GM21381 (cell line): ENCODE results near the gene LRRC4C.

Experiments used
- ATAC-seq: cut with Tn5 transposase; IDR thresholded peaks from one replicate; pipeline ENCODE4 v1.9.1; 2021; ENCODE audit warnings: mild to moderate bottlenecking, moderate library complexity; ENCODE audit not compliant: unreplicated experiment

LRRC4C gene

DNA sequence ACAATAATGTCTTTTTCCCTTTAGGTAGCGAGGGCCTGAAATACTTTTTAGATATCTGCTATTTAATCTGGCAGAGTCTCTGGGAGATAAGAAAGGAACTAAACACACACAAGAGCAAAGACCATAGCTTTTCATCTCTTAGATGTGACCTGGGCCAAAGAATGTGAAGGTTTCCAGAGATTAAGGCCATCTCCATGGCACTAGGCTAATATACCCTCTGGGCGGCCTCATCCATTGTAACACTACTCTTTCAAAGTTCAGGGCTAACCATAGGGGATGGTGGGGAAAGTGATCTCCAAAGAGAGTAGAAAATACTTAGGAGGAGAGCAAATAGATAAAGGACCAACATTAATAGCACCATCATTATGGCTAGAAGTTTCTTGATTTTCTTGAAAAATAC is 326.4 kb downstream of the LRRC4C start:
- ATAC-seq, result no peak

DNA sequence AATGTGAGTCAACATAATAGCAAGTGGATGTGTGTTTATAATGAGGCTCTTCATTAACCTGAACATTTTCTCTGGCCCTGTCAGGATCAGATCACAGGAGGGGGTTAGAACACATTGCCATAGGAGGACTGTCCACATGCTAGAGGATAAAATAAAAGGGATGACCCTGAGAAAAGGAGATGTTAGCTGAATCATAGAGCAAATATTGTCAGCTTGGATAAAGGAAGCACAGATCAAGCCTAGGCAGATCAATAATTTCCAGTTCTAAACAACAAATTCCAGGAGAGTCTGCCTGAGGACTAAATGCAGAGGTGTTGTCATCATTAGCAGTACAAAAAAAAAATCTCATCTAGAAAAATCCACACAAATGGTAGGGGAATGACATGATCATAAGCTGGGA is 337.9 kb downstream of the LRRC4C start:
- ATAC-seq, result no peak

DNA sequence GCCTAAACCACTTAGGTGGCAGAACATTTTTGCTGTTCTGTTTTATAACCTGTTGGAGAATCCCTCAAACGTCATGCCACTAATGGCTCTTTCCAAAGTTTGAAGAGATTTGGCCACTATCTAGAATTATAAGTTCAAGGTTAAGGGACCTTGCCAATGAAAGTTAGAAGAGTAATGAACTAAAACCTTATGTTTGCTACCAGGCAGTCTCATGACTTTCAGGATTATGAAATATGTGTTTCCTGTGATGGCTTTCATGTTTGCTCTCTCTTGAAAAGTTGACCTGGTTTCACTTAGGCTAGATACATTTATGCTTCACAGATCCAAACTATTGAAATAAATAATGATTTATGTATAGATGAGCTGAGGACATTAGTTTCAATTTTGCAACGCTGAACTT is 340.0 kb downstream of the LRRC4C start:
- ATAC-seq, result no peak

DNA sequence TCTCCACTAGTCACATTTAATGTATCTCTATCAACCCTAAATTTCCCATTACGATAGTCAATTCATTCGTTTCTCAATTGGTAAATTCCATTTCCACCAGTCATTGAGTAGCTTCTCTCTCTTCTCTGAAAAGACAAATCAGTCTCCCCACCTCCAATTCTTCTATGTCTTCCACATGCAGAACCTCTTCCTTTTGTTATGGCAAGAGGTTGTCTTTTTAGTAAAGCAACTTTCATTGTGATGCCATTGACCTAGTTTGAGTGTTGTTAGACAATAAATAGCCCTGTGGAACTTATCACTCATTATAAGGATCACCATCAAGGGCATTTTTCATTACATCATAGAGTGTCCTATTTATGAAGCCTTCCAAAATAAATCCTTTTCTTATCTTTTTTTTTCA is 340.9 kb downstream of the LRRC4C start:
- ATAC-seq, result no peak

DNA sequence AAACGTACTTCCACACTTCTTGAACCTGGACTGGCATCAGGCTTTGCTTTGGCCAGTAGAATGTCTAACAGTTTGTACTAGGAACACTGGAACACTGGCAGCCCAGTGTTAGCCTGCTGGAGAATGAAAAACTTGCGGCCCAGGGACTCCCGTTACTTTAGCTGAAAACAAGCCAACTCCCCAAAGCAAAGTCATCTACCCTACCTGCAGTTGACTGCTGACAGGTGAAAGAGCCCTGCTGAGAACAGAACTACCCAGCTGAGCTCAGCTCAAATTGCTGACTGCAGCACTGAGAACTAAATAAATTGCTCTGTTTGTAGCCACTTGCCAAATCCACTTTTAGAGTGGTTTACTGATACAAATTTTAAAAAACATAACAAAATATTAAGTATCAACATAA is 342.5 kb downstream of the LRRC4C start:
- ATAC-seq, result no peak

DNA sequence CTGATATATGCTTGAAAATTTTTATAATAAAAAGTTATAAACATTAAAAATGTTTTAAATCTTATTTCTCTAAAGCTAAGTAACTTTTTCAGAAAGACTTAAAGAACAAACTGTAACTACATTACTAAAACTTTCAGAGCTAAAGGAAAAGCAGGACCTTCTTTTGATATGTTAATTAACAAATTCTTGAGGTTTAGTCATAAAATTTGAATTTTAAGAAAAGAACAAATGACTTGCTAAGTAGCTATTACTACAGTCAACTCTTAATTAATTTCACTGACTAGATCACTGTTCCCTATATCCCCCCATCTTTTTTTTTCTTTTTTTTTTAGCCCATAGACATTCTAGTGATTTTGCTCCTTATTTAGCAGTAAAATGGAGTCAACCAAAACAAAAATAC is 344.4 kb downstream of the LRRC4C start:
- ATAC-seq, result no peak

DNA sequence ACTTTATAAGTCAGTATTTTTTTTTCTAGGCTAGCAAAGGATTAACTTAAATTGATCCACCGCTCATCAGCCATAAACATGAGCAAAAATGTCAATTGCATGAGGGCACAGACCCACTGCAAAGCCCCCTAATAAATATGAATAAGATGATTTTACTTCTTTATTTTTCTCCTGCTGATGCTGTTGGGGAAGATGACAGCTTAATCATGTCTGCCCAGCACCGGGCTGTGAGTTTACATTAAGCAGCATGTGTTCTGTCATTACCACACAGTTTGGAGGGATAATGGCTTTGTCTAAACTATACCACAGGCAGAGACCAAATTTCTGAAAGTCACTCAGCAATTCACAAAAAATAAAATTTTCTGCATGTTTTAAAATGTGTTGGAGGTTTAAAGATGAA is 346.3 kb downstream of the LRRC4C start:
- no peak for ATAC-seq

DNA sequence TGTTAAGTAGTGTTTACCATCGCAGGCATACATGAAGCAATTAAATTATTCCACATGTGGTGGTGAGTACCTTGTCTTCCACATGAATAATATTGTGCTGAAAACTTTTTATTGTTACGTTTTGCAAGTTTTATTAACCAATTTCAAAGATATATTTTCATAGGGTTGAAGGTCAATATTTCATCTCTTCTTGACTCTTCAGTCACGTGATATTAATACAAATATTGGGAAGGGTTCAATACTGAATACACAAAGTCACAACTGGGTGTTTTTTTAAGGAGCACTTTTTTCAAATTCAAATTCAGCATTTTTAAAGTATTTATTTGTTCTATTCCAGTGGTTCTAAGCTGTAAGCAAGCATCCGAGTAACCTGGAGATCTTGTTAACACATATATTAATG is 348.9 kb downstream of the LRRC4C start:
- no peak for ATAC-seq

DNA sequence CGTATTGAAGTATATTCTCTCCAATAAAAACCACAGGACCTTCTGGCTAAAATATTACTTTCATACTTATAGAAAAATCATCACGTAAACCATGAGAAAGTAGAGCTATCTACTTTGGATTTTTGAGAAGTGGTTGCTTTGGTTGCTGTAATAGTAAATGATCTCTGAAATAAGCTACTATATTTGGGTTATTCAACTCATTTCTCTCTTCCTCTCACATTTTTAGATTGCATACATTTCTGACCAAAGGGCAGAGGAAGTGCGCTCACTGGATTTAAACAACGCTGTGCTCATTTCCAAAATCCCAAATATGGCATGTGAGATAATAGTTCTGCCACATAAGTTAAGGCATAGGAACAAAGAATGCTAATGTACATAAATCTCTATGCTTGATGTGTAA is 357.0 kb downstream of the LRRC4C start:
- ATAC-seq, result no peak

DNA sequence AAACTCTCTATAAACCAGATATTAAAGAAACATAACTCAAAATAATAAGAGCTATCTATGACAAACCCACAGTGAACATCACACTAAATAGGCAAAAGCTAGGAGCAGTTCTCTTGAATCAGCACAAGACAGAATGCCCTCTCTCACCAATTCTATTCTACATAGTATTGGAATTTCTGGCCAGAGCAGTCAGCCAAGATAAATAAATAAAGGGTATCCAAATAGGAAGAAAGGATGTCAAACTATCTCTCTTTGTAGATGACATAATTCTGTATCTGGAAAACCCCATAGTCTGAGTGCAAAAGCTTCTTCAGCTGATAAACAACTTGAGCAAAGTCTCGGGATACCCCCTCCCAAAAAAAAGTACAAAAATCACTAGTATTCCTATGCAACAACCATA is 359.8 kb downstream of the LRRC4C start:
- no peak for ATAC-seq

DNA sequence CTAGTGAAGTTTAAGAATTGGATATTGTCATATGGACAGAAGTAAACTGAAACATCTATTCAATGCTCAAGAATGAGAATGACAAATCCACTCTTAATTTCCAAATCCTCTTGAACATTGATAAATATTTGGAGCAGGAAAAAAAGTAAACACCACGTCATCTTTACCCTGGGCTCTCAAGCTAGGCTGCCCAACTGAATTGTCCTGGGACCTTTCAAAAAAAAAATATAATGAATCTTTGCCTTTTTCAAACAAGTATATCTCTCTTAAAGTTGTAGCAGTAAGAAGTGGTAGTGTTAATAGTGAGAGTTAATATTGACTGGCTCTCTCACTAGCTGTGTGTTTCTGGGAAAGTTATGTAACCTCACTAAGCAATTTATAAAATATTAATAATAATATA is 374.3 kb downstream of the LRRC4C start:
- no peak for ATAC-seq

DNA sequence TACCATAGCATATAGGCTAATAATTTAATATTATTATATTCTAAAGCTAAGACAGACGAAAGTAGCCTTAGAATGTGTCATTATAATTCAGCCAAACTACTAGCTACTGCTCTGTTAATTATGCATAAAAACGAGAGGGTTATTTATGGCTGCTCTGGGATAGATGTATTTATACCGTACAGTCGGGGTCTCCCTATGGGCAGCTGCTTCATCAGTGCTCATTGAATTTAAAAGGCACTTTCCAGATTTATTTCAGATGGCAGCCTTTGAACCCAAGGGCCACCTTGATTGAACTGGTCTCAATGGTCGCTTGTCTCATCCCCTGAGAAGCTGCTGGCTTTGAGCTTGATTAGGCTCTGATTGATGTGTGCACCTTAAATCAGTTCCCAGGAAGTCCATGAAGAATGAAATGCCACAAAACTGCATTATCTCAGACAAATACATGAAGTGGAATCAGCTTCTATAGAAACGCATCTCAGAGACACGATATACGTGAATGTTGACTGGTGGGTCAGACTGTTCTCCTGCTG is 377.6 kb downstream of the LRRC4C start:
- no peak for ATAC-seq

DNA sequence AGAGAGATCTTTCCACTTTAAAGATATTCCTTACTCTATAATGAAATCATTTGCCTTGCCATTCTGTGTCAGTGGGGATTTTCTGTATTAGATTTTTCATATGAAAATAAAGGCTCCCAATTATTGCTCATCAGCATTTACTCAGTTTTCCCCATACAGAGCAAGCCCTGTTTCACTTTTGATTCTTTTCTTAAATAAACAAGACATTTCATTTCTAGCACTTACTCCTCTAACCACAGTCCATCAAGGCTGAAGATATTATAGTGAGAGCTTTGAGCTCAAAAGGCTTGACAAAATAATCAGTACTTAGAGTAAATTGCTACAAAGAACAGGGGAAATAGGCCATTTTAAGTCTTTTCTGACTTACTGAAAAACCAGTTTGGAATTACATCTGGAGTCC is 385.1 kb downstream of the LRRC4C start:
- ATAC-seq, result no peak

DNA sequence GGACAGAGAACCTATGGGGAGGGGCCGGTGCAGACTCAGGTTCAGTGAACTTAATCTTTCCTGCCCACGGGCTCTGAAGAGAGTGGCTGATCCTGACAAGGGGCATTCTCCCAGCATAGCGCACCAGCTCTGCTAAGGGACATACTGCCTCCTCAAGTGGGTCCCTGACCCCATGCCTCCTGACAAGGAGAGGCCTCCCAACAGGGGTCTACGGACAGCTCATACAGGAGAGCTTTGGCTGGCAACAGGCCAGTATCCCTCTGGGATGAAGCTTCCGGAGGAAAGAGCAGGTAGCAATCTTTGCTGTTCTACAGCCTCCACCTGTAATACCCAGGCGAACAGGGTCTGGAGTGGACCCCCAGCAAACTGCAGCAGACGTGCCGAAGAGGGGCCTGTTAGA is 394.0 kb downstream of the LRRC4C start:
- ATAC-seq, result no peak

DNA sequence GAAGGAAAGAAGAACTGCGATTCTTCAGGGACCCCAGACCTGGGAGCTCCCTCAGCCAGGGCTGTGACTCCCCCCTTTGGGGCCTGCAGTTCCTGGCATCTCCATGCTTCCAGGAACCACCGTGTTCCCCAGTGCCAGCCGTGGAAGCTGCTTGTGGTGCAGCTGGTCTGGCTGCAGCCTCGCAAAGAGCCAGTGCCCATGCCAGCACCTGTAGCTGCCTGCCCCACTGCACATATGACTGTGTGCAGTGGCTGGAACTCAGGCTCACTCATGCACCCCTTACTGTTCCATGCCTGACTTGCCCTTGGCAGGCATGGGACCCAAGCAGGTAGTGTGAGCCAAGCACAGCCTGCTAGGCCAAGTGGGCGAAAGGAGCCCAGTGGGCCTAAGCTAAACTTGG is 401.3 kb downstream of the LRRC4C start:
- ATAC-seq, result no peak

DNA sequence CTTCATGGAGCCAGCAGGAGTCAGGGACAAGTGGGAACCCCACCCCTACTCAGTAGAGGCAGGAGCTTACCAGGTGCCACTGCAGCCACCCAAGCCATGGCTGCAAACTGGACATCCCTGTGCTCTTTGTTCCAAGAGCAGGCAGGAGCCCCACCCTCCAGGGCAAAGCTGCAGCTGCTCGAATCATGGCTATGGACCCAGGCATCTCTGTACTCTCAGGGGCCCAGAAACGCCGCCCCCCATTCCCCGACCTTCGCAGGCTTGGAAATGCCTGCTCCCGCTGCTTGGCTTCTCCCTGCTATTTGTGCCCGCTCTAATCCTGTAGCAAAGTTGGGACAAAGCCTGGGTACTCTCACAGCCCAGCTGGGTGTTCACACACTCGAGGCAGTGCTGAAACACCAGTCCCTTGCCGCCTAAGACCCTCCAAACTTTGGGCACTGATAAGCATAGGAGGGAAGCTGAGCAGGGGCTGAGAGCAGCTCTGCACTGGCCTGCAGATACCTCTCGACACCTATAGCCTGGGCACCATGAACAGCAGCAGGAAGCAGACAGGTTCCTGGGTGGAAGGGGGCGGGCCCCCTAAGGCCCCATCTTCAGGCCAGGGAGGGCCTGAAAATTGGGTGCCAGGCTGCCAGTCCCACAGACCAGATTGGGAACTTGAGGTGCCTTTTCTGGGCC is 402.4 kb downstream of the LRRC4C start:
- ATAC-seq, result no peak

DNA sequence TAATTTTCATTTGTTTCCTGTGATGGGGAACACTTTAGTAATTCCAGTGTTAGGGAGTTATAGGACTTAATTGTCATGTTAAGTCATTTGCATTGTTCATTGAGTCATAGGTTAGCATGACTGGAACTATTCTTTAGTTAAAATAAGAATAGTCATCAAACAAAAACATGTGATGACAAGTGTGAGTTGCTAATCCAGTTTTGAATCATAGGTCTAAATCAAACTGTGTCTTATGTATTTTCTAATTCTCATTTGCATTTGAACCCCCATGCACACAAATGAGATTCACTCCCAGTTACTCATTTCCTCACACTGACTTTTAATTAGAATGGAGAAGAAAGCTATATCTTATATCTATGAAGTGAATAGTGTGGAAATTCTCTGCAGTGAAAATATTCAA is 405.6 kb downstream of the LRRC4C start:
- ATAC-seq, result no peak

DNA sequence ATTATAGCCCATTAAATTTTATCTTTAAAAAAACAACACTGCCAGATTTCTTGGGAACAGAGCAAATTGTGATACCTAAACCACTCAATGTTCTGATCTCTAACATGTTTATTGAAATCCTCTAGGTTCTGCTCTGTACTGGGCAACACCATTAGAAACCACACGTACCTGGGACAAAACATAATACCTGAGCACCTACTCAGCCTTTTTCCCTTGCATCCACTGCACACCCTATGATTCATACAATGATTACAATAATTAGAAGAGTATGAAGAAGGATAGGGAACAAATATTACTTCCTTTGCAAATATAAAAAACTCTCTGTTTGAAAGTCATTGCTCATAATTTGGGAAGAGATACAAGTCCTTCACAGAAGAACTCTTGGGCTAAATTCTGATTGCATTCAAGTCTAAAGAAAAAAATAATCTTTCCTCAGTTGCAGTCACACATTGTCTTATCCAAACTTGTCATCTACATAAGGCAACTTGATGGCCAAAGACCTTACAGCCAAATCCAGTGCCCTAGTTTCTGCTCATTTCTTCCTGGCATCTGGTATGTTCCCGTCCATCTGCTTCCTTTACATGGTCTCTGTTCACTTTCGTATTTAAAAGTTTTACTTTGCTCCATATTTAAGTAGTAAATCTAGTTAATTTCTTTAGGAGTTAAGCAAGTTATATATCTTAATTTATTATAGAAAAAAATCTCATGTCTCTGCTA is 407.4 kb downstream of the LRRC4C start:
- ATAC-seq, result no peak

DNA sequence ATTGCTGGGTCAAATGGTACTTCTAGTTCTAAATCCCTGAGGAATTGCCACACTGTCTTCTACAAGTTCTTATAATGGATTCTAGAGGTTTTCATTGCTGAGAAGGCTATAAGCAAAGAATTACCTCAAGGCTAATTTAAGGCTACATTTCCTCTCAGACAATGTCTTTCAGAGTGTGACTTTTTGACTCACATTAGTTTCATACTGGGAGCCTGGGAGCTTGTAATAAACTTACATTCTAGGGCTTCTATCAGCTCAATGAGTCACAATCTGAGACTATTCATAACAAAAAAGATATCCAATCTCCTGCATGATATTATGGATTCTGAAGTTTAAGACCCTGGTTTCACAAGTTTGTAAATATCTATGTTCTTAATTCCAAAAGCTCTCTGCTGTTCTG is 408.7 kb downstream of the LRRC4C start:
- ATAC-seq, result no peak

DNA sequence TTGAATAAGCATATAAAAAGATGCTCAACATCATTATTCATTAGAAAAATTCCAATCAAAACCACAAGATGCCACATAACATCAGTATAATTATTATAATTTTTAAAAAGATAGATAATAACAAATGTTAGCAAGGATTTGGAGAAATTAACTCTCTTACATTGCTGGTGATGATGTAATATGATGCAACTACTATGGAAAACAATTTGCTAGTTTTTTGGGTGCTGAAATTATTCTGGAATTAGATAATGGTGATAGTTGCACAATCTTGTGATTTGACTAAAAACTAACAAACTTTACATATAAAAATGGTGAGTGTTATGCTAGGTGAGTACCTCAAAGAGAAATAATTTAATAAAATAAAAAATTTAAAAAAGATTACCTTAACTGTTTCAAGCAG is 412.2 kb downstream of the LRRC4C start:
- no peak for ATAC-seq

DNA sequence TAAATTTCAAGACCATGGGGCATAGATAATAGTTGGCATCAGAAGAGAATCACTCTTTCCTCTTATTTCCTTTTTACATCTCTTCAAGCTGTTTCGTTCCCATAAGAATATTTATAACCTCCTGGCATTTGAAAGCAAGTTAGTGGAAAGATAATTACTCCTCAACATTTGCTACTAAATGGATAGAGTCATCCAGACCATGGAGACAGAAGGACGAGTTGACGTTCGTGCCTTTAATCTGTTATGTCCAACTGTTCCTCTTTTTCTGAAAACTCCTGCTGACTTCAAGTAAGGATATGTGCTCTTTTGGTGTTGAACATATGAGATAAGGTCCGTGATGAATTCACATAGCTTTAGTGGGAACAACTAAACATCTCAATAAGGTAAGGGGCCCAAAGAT is 414.2 kb downstream of the LRRC4C start:
- ATAC-seq, result no peak

DNA sequence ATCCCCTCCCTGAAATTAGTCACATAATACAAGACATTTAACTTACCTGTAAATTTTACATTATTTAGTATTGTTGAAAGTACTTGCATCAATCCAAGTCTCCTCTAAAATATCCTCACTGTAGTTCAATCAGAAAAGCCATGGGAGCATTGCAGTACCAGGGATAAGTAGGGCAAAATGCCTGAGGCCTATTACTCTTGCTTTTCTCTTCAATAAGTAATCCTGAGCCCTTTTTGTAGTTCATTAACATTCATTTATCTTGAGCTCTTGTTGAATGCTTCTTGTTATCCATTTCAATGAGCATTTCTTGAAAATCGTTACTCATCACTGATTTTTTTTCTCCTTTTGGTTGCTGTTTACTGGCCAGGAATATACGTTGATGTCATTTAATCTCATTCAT is 414.7 kb downstream of the LRRC4C start:
- ATAC-seq, result no peak

DNA sequence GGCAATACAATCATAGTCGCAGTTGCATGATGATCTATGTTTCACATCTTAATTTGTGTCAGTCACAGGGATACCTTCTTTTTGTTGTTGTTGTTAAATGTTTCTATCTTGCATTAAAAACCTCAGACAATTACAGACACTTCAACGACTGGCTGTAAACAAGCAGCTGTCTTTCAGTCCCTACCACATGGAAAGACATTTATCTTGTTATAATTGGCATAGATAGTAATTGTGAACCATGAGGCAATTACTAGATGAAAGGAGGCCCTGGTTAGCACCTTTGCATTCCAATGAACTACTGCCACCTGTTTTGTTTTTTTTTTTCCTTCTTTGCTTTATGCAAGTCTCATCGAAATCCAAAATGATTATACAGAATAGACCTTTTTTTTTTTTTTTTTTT is 416.8 kb downstream of the LRRC4C start:
- no peak for ATAC-seq
